HG03175 (cell line): ENCODE measurements around the gene MC1R.
"Not testable (repeated sequence)": the region's sequence is repeated elsewhere in the genome, so short reads cannot be mapped to it uniquely, and the experiment has no call there.

Experiments used
- ATAC-seq: cut with Tn5 transposase; IDR thresholded peaks from one replicate; pipeline ENCODE4 v1.9.1; 2021; ENCODE audit warnings: mild to moderate bottlenecking, moderate library complexity; ENCODE audit not compliant: unreplicated experiment

The MC1R gene

DNA sequence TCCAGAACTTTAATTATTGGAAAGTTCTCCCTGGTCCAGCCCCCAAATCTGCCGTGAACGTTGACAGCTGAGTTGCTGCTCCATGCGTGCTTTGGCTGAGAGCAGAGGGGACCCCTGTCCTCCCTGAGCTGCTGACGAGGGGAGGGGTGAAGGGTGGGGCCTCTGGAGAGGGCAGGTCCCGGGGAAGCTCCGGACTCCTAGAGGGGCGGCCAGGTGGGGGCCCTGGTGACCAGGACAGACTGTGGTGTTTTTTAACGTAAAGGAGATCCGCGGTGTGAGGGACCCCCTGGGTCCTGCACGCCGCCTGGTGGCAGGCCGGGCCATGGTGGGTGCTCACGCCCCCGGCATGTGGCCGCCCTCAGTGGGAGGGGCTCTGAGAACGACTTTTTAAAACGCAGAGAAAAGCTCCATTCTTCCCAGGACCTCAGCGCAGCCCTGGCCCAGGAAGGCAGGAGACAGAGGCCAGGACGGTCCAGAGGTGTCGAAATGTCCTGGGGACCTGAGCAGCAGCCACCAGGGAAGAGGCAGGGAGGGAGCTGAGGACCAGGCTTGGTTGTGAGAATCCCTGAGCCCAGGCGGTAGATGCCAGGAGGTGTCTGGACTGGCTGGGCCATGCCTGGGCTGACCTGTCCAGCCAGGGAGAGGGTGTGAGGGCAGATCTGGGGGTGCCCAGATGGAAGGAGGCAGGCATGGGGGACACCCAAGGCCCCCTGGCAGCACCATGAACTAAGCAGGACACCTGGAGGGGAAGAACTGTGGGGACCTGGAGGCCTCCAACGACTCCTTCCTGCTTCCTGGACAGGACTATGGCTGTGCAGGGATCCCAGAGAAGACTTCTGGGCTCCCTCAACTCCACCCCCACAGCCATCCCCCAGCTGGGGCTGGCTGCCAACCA is at the start of gene MC1R:
TSS of gene MC1R (plus strand) at position 410 of the 895 bp plus-strand sequence. CDS start at position 807, 397 bp downstream.
- no peak for ATAC-seq

DNA sequence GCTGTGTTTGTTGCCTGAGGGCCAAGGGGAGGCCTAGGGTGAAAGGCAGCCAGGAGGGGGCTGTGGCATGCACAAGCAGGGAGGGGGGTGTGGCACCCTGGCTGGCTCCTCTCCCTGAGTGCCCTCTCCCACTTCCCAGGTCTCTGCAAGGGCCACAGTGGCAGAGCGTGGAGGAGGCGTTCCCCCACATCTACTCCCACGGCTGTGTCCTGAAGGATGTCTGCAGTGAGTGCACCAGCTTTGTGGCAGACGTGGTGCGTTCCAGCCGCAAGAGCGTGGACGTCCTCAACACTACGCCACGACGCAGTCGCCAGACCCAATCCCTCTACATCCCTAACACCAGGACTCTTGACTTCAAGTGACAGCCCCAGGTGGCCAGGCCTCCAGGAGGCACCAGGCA is 48.8 kb upstream of the MC1R start:
- ATAC-seq: no peak

DNA sequence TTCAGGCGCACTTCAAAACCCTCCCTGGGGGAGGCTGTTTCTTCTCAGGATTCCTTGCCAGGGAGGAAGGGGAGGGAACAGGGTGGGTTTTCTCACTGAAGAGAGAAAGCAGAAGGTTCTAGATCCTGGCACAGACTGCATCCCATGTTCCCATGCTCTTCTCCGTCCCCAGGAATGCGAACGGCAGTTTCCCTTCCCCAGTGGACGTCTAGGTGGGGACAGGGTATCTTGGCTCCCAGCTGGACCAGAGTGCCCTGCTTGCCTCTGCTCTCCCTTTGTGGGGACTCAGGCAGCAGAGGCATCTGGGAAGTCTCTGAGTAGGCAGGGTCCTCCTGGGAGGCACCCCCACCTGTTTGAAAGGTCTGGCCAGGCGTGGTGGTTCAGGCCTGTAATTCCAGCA is 48.2 kb upstream of the MC1R start:
- ATAC-seq: no peak

DNA sequence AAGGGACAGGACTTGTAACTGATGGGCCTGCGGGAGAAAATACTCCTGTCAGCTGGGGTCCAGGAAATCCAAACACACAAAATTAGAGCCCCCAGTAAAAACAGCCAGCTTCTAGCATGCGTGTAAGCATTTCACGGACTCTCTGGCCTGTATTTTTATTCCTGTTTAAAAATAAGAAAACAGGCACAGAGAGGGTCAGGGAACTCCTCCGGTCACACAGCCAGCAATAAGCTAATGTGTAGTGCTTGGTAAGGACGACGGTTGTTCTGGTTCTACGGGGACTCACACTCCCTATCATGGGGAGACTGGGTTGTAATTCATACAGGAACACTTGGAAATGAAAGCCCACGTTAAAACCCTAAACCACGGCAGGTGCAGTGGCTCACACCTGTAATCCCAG is 46.8 kb upstream of the MC1R start:
- ATAC-seq: no peak

DNA sequence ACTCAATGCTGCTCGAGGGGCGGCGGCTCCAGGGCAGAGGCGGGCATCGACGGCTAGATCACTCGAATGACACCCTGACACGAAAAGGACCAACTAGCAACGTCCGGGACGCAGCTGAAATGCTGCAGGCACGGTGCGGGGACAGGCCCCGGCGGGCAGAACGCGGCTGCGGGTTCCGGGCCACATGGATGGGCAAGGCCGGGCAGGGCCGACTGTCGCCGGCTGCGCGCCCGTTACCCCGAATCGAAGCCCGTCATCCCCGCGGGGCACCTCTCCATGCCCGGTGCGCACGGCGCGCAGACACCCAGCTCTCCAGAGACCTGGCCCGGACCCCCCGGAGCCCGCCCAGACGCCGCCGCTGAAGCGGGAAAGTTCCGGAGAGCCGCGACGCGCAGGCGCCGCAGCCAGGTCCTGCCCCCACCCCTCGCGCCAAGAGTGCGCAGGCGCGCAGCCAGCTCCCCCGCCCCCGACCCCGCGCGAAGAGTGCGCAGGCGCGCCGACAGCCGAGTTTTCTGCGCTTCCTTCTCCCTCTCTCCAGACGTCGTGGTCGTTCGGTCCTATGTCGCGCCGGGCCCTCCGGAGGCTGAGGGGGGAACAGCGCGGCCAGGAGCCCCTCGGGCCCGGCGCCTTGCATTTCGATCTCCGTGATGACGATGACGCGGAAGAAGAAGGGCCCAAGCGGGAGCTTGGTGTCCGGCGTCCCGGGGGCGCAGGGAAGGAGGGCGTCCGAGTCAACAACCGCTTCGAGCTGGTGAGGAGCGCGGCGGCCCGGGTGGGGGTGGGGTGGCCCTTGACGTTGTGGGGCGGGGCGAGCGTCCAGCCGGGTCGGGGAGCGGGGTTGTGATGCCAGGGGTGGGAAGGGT is 45.3 kb upstream of the MC1R start, which contains the start of gene TCF25:
TSS of gene TCF25 (plus strand) at position 484 of the 863 bp plus-strand sequence. CDS start at position 560, 76 bp downstream.
- ATAC-seq: peak; percentile 38

DNA sequence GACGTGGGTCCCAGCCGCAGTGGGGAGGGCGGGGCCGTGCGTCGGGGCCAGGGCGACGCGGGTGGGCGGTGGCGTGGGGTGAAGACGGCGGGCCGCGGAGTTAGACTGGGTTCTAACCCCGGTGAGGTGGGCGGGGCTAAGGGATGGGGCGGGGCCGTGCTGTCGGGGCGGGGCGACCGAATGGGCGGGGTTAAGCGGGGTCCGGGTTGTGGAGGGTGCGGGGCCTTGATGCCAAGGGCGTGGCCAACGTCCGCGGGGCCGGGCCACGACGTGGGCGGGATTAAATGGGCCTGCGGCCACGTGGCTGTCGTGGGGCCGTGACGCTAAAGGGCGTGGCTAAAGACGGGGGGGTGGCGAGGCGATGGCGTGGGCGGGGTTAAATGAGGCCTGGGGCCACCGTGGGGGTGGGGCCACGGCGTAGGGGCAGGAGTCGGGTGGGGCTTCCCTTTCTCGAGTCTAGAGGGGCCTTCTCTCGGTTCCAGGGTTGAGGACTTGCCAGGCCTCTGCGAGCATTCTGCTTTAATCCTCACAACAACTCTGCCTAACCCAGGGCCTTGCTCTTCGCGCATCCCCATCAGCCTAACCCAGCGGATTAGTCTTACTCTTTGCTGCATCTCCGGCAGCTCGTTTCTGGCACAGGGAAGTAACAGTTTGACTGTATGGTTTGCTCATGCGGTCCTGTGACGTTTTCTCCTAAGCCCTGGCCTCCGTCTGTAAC is 44.5 kb upstream of the MC1R start:
- ATAC-seq: peak; percentile 74

DNA sequence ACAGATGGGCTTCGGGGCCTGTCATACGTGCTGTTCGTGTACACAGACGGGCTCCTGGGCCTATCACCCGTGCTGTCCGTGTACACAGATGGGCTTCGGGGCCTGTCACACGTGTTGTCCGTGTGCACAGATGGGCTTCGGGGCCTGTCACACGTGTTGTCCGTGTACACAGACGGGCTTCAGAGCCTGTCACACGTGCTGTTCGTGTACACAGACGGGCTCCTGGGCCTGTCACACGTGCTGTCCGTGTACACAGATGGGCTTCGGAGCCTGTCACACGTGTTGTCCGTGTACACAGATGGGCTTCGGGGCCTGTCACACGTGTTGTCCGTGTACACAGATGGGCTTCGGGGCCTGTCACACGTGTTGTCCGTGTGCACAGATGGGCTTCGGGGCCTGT is 39.5 kb upstream of the MC1R start:
- not testable (repeated sequence) for ATAC-seq

DNA sequence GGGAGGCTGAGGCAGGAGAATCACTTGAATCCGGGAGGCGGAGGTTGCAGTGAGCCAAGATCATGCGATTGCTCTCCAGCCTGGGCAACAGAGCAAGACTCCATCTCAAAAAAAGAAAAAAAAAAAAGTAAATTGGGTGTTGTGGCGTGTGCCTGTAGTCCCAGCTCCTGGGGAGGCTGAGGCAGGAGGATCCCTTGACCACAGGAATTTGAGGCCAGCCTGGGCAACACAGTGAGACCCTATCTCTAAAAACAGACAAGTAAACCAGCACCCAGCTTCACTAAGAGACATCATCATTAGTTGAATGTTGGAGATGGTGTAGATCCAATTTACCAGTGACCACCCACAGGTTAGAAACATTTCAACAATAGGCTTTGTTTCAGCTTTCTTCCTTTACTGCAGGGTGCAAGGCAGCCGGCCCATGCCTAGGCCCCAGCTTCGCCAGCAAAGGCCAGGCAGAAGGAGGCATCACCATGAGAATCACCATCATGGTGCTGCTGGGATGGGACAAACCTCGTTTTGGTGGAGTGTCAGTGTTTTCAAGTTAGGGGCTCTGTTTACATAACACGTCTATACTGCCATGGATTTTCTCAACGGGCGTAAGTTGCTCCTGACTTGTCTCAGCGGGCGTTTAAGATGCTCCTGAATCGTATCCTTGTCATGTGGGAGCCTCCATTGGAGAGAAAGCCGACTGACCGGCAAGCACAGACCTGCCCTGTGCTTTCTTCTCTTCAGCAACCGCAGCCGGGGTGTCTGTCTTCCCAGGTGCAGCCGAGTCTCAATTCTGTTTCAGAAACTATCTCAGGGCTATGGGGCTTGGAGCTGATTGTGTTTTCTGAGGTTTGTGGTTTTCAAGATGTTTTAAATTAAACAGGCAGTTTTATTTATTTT is 37.9 kb upstream of the MC1R start:
- ATAC-seq: no peak

DNA sequence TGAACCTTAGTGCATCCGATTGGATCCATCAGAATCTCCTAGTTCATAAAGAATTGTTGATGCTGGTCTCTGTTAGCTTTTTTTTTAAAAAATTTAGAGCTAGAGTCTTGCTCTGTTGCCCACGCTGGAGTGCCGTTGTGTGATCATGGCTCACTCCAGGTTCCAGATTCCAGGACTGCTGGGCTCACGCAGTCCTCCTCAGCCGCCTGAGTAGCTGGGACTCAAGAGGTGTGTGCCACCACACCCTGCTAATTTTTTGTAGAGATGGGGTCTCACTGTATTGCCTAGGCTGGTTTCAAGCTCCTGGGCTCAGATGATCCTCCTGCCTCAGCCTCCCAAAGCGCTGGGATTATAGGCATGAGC is 37.3 kb upstream of the MC1R start:
- no peak for ATAC-seq

DNA sequence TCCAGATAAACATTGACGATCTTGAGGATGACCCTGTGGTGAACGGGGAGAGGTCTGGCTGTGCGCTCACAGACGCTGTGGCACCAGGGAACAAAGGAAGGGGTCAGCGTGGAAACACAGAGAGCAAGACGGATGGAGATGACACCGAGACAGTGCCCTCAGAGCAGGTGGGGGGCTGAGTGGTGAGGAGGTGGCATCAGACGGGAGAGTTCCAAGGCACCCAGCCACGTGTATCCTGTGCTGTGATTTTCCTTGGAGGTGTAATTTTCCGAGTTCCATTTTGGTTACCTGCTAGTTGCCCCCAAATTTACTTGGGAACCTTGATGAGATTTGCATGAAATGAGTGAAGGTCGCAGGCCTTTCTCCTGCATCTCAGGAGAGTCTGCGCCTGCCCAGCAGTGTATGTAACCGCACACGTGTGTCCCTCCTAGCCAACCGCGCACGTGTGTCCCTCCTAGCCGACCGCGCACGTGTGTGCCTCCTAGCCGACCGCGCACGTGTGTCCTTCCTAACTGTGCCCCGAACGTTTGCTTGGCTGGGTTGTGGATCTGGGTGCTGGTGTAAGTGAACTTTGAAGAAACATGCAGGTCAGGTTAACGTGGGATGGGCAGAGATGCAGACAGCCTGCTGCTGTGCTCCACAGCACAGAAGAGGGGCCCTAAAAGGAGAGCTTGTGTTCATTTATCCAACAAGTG is 35.2 kb upstream of the MC1R start:
- ATAC-seq: no peak

DNA sequence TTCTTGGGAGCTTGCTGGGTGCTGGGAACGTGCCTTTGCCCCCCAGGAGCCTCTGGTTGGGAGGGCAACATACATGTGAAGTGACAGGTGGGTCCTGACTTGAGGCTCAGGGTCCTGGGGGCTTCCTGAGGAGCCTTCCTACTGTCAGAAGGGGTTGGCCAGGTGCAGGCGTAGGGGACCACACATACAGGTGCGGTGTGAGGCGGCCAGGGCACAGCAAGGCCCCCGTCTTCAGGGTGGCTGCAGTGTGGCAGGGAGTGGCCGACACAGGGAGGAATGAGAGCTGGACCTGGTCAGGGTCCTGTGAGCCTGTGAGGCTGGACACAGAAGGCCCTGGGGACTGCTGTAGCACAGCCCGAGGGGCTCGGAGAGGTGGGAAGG is 34.6 kb upstream of the MC1R start:
- ATAC-seq: no peak

DNA sequence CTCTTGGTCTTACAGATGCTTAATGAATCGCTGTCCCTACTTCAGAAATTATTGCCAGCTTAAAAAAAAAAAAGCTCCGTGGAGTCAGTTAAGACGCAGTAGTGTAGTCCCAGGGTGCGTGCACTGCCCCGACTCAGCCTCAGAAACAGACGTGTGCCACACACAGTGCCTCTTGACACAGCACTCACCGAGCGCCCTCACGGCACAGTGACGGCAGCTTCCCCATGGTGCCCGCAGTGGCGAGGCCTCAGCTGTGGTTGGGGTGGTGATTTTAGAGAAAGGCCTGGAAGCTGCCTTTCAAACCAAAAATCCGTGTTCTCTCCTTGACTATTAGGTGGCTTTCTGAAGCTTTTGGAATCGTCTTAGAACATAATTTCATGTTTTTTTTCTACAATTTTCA is 31.4 kb upstream of the MC1R start:
- ATAC-seq: no peak

DNA sequence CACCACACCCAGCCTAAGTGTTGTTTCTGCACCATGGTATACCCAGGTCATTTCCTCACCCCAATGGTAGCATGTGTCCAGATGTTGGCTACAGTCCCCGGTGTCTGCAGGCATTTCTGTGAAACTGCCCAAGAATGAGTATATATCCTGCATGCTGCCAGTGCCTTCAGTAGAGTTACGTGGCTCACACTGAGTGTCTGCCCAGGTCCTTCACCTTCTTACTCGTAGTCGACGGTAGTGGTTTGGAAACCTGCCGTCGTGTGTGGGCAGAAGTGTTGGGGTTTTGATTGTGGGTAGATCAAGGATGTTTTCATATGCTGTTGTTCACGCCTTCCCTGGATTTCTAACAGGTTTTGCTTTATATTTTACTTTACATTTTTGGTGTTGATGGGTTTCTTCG is 28.5 kb upstream of the MC1R start:
- ATAC-seq: no peak

DNA sequence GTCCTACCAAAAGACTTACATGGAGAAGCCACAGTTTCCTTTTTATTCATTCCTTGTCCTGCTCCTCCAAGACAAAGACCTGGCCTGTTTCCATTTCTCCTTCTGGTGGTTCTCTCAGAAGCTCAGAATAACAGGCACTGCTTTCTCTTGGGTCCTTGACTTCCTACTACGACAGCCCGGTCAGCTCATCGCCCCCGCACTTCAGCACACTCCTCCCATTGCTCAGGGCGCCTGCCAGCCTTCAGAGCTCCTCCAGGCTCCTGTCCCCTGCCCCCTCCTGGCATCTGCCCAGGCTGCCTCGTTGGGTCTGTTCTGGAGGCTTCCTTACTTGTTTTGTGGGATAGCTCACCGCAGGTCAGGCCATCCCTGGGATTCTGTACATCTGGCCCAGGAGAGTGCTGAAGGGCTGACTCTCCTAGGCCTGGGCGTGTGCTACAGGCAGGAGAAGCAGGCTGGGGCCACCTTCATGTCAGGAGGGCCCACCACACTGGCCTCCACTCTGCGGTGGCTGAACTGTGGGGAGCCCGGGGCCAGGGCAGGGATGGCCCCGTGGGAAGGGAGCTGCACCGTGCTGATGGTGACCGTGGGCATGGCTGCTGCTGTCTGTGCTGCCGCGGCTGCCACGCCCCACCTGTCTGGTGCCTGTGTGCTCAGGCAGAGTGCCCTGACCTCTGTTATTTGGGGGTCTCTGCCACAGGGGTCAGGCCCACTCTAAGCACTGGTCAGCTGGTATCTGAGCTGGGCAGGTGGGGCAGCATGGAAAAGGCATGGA is 27.6 kb upstream of the MC1R start:
- ATAC-seq: no peak

DNA sequence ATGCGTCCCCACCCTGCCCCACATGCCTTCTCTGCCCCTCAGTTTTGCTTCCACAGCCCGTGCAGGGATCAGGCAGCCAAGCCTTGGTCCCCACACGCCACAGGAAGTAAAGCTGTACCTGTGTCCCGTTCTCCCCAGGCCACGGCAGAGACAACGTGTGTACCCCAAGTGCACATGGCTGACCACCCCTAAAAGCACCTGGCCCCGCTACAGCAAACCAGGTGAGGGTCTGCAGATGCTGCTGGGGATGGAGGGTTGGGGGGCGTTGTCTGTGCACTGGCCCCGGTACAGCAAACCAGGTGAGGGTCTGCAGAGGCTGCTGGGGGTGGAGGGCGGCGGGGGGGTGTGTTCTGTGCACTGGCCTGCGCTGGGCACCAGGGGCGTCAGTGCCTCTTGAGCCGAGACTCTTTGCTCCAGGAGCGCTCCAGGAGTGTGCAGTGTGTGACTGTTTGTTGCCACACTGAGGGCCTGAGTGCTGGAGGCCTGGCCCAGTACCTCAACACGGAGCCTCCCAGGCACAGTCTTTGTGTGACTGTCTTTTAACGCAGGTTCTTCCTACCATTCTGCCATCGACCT is 26.5 kb upstream of the MC1R start:
- ATAC-seq: no peak

DNA sequence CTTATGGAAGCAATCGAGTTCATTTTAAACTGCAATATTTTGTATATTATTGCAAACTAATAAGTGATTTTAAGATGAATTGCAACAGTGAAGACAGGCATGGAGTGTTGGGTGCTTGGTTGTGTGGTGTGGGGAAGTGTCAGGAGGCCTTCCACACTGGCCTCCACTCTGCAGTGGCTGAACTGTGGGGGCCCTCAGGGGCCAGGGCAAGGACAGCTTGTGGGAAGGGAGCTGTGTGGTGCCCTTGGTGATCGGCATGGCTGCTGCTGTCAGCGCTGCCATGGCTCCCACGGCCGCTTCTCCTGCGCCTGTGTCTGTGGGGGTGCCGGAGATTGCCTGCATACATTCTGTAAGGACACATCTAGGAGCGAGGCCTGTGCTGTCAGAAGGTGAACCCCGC is 26.0 kb upstream of the MC1R start:
- ATAC-seq: no peak

DNA sequence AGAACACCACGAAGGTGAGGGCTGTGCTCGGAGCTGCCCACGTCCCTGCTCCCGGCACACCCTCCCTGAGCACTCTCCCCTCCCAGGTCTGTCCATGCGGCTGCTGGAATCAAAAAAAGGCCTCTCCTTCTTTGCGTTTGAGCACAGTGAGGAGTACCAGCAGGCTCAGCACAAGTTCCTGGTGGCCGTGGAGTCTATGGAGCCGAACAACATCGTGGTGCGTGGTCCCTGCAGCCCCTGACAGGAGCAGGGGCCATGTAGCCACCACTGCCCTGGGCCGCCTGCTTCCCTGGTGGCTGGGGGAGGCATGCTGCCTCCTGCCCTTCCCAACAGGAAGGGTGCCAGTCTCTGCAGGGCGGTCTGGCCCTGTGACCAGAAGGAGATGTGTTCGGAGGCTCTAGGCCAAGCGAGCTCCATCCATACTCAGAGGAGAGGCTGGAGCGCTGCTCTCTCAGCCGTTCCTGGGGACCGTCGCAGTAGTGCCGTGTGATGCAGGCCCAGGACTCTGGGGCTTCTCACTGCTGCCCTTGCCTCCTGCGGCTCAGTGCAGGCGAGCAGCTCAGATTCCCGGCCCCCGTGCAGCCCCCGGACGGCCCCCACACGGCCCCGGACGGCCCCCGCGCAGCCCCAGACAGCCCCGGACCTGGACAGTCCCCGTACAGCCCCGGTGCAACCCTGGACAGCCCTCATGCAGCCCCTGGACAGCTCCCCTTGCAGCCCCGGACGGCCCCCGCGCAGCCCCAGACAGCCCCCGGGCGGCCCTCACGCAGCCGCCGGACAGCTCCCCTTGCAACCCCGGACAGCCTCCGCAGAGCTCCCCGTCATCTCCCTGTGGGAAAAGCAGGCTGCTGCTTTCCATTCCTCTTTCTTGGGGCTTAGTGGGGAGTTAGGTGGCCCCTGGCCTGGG is 24.8 kb upstream of the MC1R start:
- no peak for ATAC-seq
